Vagina (tissue), 2 donors: ENCODE results near the gene OR7C2.

Source experiments
- POLR2A ChIP-seq, 2 donors: fragments of 450-650 bp; IDR thresholded peaks; one replicate each; pipeline ENCODE4 v1.6.1; 2017; ENCODE audit warnings: antibody characterized with exemption in 2 of 2, mild to moderate bottlenecking in 2 of 2, moderate library complexity in 2 of 2
- POLR2AphosphoS5 ChIP-seq, 2 donors: sonication (generic); formaldehyde crosslinking; IDR thresholded peaks; one replicate each; pipeline ENCODE4 v1.9.0; 2017; ENCODE audit warnings: antibody characterized with exemption in 2 of 2, mild to moderate bottlenecking in 2 of 2, low read depth in 1 of 2; ENCODE audit not compliant: insufficient read depth in 1 of 2
- TF ChIP-seq, protein P1 (sequence below), 3 experiments: fragments of 450-650 bp in 2 of 3; fragments of 200-600 bp in 1 of 3; sonication (generic) in 1 of 3; IDR thresholded peaks; one replicate each; pipeline ENCODE4 v1.5.1; 2017 to 2019; ENCODE audit warnings: antibody characterized with exemption in 3 of 3, mild to moderate bottlenecking in 2 of 3, moderate library complexity in 2 of 3

DNA sequence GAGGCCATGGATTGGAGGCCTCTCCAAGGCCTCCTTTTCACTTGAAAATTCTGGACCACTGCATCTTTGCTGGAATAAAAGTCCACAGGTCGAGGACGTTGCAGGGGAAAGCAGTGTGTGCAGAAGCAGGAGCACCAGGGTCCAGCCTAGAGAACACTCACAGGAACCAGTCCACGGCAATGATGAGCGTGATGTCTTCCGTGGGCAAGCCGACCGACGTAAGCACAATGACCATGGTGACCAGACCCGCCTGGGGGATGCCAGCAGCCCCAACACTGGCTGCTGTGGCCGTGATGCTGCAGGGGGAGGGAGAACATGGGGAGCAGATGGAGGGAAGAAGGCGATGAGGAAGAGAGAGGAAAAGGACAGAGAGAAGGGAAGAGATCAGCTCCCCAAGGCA, 11.5 kb downstream of the OR7C2 start:
- TF ChIP-seq, protein P1, sequence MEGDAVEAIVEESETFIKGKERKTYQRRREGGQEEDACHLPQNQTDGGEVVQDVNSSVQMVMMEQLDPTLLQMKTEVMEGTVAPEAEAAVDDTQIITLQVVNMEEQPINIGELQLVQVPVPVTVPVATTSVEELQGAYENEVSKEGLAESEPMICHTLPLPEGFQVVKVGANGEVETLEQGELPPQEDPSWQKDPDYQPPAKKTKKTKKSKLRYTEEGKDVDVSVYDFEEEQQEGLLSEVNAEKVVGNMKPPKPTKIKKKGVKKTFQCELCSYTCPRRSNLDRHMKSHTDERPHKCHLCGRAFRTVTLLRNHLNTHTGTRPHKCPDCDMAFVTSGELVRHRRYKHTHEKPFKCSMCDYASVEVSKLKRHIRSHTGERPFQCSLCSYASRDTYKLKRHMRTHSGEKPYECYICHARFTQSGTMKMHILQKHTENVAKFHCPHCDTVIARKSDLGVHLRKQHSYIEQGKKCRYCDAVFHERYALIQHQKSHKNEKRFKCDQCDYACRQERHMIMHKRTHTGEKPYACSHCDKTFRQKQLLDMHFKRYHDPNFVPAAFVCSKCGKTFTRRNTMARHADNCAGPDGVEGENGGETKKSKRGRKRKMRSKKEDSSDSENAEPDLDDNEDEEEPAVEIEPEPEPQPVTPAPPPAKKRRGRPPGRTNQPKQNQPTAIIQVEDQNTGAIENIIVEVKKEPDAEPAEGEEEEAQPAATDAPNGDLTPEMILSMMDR (IDR thresholded peaks at IDR 0.05), result no peak
- no peak for TF ChIP-seq POLR2AphosphoS5 (IDR thresholded peaks at IDR 0.05; ENCODE audit: insufficient read depth in 1 of 2, low read depth in 1 of 2)
- no peak for TF ChIP-seq POLR2A (IDR thresholded peaks at IDR 0.05)
